ENCODE measurements around the gene FAM174B.

- TF ChIP-seq CTCF (IDR thresholded peaks at IDR 0.05; ENCODE audit: low read length) (no peak), EZH2 (optimal IDR thresholded peaks at IDR 0.05; ENCODE audit: low read depth, low read length) (no peak), EZH2phosphoT487 (IDR thresholded peaks at IDR 0.05; ENCODE audit: low read length) (no peak)
These were observed 5.3 kb downstream of the FAM174B start for GRCh38 chr15:92650256-92650655.

Data from MM.1S (cell line).